Suprapubic skin (tissue), 3 donors: ENCODE data around the gene PARP8.

Experiments
- CTCF ChIP-seq, 2 donors: fragments of 200-600 bp in 1 of 2; fragments of 450-650 bp in 1 of 2; sonication (generic) in 1 of 2; IDR thresholded peaks; one replicate each; pipeline ENCODE4 v1.5.1; 2016 to 2019; ENCODE audit warnings: antibody characterized with exemption in 2 of 2, mild to moderate bottlenecking in 1 of 2, moderate library complexity in 1 of 2
- EP300 ChIP-seq: sonication (generic); formaldehyde crosslinking; IDR thresholded peaks from one replicate; pipeline ENCODE4 v1.6.1; 2017; ENCODE audit warnings: antibody characterized with exemption

GRCh38 chr5:50749181-50749580 lies 82.7 kb downstream of the PARP8 start:
- TF ChIP-seq CTCF (IDR thresholded peaks at IDR 0.05): no peak
- no peak for TF ChIP-seq EP300
